Daoy (cell line): ENCODE measurements around the gene KSR1. TPM values are rescaled to one million over a fixed set of nuclear protein-coding genes. Genes with fewer than 3 reads are reported as not detected.
A peak's percentile ranks its signal among the peaks of the same experiment; 100 is the strongest.
"Not testable (repeated sequence)": the region's sequence is repeated elsewhere in the genome, so short reads cannot be mapped to it uniquely, and the experiment has no call there.

Source experiments
- DNase-seq: peaks from one replicate; pipeline ENCODE4 v3.0.0-alpha.2; 2015; ENCODE audit warnings: low read depth
- total RNA-seq: library from RNA; depleted of rRNA; stranded (reverse); fragments of >200 nt; shearing (Covaris generic); gene quantifications from 2 replicates; pipeline ENCODE4 v1.2.3, GENCODE V29; 2014

KSR1 gene
- total RNA-seq, 1 experiment from 2014 or later, result 59.5 TPM

GRCh38 chr17:27633312-27634025 lies 177.2 kb downstream of the KSR1 start:
- no peak for DNase-seq

GRCh38 chr17:27634026-27634335 lies 177.7 kb downstream of the KSR1 start:
- DNase-seq, result no peak

GRCh38 chr17:27634776-27635175 lies 178.5 kb downstream of the KSR1 start:
- DNase-seq, result no peak

- no peak for DNase-seq
Measured at GRCh38 chr17:27635275-27635823, 179.1 kb downstream of the KSR1 start.

GRCh38 chr17:27636005-27636520 lies 179.8 kb downstream of the KSR1 start:
- not testable (repeated sequence) for DNase-seq

- DNase-seq, result not testable (repeated sequence)
Measured at GRCh38 chr17:27637818-27638217, 181.6 kb downstream of the KSR1 start.

GRCh38 chr17:27638415-27638914 lies 182.2 kb downstream of the KSR1 start:
- DNase-seq, result not testable (repeated sequence)

GRCh38 chr17:27640790-27641189 lies 184.5 kb downstream of the KSR1 start:
- DNase-seq, result no peak

- DNase-seq, result no peak
Measured at GRCh38 chr17:27644586-27644985, 188.3 kb downstream of the KSR1 start.

GRCh38 chr17:27645621-27646020 lies 189.4 kb downstream of the KSR1 start:
- not testable (repeated sequence) for DNase-seq

GRCh38 chr17:27646232-27646631 lies 190.0 kb downstream of the KSR1 start:
- no peak for DNase-seq

GRCh38 chr17:27647765-27648164 lies 191.5 kb downstream of the KSR1 start:
- no peak for DNase-seq

- not testable (repeated sequence) for DNase-seq
Measured at GRCh38 chr17:27649111-27649571, 192.9 kb downstream of the KSR1 start.

GRCh38 chr17:27649929-27650328 lies 193.7 kb downstream of the KSR1 start:
- DNase-seq, result no peak

GRCh38 chr17:27650836-27651235 lies 194.6 kb downstream of the KSR1 start:
- DNase-seq, result no peak

- DNase-seq, result peak; percentile 60
Measured at GRCh38 chr17:27651411-27652345, 195.4 kb downstream of the KSR1 start.

GRCh38 chr17:27653449-27653971 lies 197.3 kb downstream of the KSR1 start:
- DNase-seq, result not testable (repeated sequence)

- DNase-seq, result no peak
Measured at GRCh38 chr17:27654136-27654535, 197.9 kb downstream of the KSR1 start.

GRCh38 chr17:27654654-27655524 lies 198.6 kb downstream of the KSR1 start:
- peak; percentile 80 for DNase-seq

GRCh38 chr17:27655525-27656111 lies 199.4 kb downstream of the KSR1 start:
- DNase-seq, result not testable (repeated sequence)
